Activated CD4-positive, alpha-beta T cell treated with anti-CD3 and anti-CD28 coated beads for 48 hours (primary cell): ENCODE data around the gene COX5A.
"Not testable (repeated sequence)": the region's sequence is repeated elsewhere in the genome, so short reads cannot be mapped to it uniquely, and the experiment has no call there.

Source experiments
- DNase-seq: peaks from one replicate; pipeline ENCODE4 v3.0.0-alpha.2; 2020

The COX5A gene

GRCh38 chr15:74896316-74896715 lies 41.6 kb downstream of the COX5A start:
- no peak for DNase-seq

- DNase-seq, result no peak
These were observed 42.0 kb downstream of the COX5A start for GRCh38 chr15:74895830-74896229.

- DNase-seq, result not testable (repeated sequence)
These were observed 43.5 kb downstream of the COX5A start for GRCh38 chr15:74894383-74894782.

GRCh38 chr15:74893627-74894026 lies 44.2 kb downstream of the COX5A start:
- peak; percentile 20 for DNase-seq

- no peak for DNase-seq
These were observed 44.9 kb downstream of the COX5A start for GRCh38 chr15:74892931-74893330.

GRCh38 chr15:74892313-74892712 lies 45.6 kb downstream of the COX5A start:
- no peak for DNase-seq

- no peak for DNase-seq
These were observed 46.4 kb downstream of the COX5A start for GRCh38 chr15:74891469-74891868.

- DNase-seq, result no peak
These were observed 47.3 kb downstream of the COX5A start for GRCh38 chr15:74890665-74890960.

- peak; percentile 94 for DNase-seq
These were observed 47.8 kb downstream of the COX5A start, which contains the start of gene MPI for GRCh38 chr15:74889883-74890664. Gene MPI, plus strand, starts transcription at chr15:74890042. Its CDS starts 32 bp downstream, at chr15:74890074.

GRCh38 chr15:74889390-74889882 lies 48.4 kb downstream of the COX5A start:
- peak; percentile 26 for DNase-seq

GRCh38 chr15:74888716-74889115 lies 49.2 kb downstream of the COX5A start:
- no peak for DNase-seq

GRCh38 chr15:74887537-74888193 lies 50.2 kb downstream of the COX5A start:
- DNase-seq, result not testable (repeated sequence)

- DNase-seq, result no peak
These were observed 52.4 kb downstream of the COX5A start for GRCh38 chr15:74885461-74885860.

GRCh38 chr15:74884428-74885223 lies 53.2 kb downstream of the COX5A start:
- no peak for DNase-seq

- no peak for DNase-seq
These were observed 55.3 kb downstream of the COX5A start for GRCh38 chr15:74882528-74882927.

GRCh38 chr15:74878273-74878672 lies 59.6 kb downstream of the COX5A start:
- no peak for DNase-seq

GRCh38 chr15:74873756-74874424 lies 64.0 kb downstream of the COX5A start:
- peak; percentile 26 for DNase-seq

- peak; percentile 93 for DNase-seq
These were observed 64.7 kb downstream of the COX5A start, which contains the start of gene SCAMP2 for GRCh38 chr15:74873036-74873755. Gene SCAMP2, minus strand, starts transcription at chr15:74873365. Its CDS starts 110 bp downstream, at chr15:74873255.

GRCh38 chr15:74872702-74873035 lies 65.2 kb downstream of the COX5A start:
- DNase-seq, result no peak

- DNase-seq, result no peak
These were observed 67.2 kb downstream of the COX5A start for GRCh38 chr15:74870436-74871215.
